D721Med (cell line): ENCODE results near the gene CD34.

ENCODE experiments used
- DNase-seq: peaks from one replicate; pipeline ENCODE4 v3.0.0; 2011; ENCODE audit warnings: low spot score; ENCODE audit not compliant: insufficient read length
- FAIRE-seq: peaks from 2 replicates; lab custom pipeline; 2011; peaks lifted over from hg19 to GRCh38; lab: Jason Lieb, UNC
- TF ChIP-seq, protein P1 (sequence below): IDR thresholded peaks from 2 replicates; pipeline ENCODE4 v1.5.1; 2012; ENCODE audit warnings: mild to moderate bottlenecking, control low read depth; ENCODE audit not compliant: insufficient read depth; ENCODE audit errors: missing control alignments

CD34 gene

DNA sequence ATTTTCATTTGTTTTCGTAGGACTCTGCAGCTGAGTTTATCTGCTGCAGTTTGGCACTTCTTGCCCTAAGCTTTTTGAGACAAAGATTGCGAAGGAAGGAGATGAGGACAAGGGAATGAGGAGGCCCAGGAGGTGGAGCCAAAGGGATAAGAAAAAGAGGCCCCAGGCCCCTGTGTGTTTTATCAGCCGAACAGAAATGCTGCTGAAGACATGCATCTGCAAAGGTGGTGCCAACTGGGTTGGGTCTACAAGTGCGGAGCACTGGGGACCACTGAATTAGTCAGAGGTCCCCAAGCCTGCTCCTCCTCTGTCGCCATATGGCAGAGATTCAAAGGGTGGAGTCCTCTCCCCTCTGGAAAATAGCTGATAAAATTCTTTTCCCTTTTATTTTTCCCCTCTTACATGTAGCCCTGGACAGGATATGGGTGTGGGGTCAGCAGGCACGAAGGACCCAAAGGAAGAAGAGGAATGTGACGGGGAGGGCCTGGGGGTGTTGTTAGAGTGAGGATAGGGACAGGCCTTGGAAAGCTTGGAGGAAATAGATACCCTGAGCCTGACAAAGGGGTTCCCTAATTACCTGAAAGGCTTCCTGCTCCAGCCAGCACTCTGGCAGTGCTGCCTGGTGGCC lies 2.7 kb downstream of the CD34 start:
- DNase-seq (no peak), FAIRE-seq (no peak)
- TF ChIP-seq, protein P1, sequence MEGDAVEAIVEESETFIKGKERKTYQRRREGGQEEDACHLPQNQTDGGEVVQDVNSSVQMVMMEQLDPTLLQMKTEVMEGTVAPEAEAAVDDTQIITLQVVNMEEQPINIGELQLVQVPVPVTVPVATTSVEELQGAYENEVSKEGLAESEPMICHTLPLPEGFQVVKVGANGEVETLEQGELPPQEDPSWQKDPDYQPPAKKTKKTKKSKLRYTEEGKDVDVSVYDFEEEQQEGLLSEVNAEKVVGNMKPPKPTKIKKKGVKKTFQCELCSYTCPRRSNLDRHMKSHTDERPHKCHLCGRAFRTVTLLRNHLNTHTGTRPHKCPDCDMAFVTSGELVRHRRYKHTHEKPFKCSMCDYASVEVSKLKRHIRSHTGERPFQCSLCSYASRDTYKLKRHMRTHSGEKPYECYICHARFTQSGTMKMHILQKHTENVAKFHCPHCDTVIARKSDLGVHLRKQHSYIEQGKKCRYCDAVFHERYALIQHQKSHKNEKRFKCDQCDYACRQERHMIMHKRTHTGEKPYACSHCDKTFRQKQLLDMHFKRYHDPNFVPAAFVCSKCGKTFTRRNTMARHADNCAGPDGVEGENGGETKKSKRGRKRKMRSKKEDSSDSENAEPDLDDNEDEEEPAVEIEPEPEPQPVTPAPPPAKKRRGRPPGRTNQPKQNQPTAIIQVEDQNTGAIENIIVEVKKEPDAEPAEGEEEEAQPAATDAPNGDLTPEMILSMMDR: no peak

DNA sequence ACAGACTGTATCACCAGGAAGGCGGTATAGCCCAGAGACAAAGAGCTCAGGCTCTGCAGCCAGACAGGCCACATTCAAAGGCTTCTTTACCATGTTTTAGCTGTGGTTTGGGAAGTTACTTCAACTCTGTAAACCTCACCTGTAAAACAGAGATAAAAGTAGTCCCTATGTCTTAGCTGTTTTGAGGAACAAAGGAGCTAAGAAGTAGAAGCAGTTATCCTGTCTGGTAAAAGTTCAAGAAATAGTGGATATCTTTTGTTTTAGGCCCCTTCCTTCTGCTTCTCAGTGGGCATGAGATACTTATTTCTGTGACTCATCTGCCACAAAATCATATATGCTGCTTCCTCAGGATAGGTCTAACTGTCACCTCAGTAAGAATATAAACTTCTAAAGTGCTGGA lies 6.5 kb downstream of the CD34 start:
- FAIRE-seq (no peak), DNase-seq (no peak)
- TF ChIP-seq, protein P1: no peak

DNA sequence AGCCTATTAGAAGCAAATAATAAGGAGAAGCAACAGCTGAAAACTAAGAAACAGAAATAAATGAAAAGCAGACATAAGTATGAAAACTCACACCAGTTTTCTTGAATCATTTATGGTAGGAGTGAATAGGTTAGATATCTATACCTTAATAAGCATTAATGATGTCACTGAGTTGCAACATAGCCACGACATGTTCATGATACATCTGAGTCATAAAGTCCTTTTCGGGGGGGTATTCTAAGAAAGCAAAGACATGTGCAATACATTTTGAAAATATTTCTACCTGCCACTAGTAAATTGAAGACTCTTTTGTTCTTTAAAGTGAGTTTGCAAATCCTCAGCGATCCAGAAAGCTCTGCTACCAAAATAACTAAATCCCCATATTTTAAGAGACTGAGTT lies 7.2 kb downstream of the CD34 start:
- FAIRE-seq: no peak
- TF ChIP-seq, protein P1: no peak
- no peak for DNase-seq

- DNase-seq (no peak), FAIRE-seq (no peak)
- TF ChIP-seq, protein P1: no peak
Measured at GRCh38 chr1:207903053-207903452, 7.9 kb downstream of the CD34 start.

DNA sequence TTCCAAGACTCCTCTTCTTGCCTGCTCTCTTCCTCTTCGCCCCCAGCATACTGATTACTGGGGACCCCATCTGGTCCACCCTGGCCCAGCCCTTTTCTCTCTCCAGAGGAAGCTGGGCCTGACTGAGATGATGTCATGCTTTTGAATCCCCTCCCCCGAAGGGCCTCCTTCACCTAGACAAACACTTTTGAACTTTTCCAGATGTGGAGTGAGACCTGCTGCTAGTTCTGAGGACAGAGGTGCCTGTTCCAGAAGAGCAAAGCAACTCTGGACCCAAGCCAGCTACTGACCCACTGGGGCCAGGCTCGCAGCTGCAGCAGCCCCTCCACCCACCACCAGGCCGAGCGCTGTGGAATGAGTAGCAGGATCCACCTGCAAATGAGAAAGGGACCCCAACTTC lies 8.4 kb downstream of the CD34 start:
- FAIRE-seq (no peak), DNase-seq (no peak)
- TF ChIP-seq, protein P1: no peak

- FAIRE-seq (no peak), DNase-seq (no peak)
- TF ChIP-seq, protein P1: no peak
Measured at GRCh38 chr1:207901041-207901653, 9.8 kb downstream of the CD34 start.

DNA sequence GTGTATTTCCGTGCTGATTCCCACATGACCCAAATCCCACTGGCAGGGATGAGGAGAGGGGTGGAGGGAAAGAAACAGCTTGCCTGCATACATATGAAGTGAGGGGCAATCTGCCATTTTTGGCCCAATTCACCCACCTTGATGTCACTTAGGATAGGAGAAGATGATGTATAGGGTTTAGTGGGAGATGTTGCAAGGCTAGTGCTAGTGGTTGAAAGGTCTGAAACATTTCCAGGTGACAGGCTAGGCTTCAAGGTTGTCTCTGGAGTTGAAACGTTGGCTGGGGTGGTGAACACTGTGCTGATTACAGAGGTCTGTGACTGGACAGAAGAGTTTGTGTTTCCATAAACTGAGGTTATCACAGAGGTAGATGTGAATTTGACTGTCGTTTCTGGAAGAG lies 12.1 kb downstream of the CD34 start:
- FAIRE-seq: no peak
- TF ChIP-seq, protein P1: no peak
- DNase-seq: no peak
